HG02840 (cell line): Measurements from ENCODE around the gene CHAMP1.
"Not testable (repeated sequence)": the region's sequence is repeated elsewhere in the genome, so short reads cannot be mapped to it uniquely, and the experiment has no call there.

ENCODE experiments used
- ATAC-seq: cut with Tn5 transposase; IDR thresholded peaks from one replicate; pipeline ENCODE4 v1.9.1; 2021; ENCODE audit warnings: mild to moderate bottlenecking, moderate library complexity, moderate number of reproducible peaks; ENCODE audit not compliant: unreplicated experiment, low FRiP score

CHAMP1 gene

DNA sequence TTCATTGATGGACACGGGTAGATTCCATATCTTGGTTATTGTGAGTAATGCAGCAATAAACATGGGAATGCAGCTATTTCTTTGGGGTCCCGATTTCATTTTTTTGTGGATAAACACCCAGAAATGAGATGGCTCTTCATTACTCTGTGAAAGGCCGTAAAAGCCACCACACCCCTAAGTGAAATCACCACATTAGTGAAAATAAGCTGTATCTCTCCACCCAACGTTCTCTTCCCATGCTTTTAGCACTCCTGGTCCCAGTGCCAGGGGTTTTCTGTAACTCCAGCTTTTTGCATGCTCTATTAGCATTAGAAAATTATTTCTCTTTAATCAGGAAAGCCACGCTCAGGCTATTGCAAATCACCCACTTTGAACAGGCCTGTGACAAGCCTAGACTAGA, 15.8 kb downstream of the CHAMP1 start:
- no peak for ATAC-seq

DNA sequence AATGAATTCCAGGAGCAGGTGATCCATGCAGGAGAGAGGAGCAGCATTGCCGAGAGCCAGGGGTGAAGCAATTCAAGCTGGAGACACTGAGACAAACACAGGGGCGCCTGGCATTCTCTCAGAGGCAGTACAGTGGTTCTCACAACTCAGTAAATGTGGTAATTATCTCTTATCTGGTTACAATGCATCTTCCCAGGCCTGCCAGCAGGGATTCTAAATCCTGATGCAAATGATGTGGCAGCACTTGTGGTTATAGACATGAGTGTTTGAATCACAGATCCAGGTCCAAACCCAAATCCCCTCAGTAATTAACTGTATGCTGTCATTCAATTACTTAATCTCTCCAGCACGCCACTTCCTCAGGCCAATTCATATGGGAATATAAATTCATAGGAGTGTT, 19.6 kb downstream of the CHAMP1 start:
- not testable (repeated sequence) for ATAC-seq

DNA sequence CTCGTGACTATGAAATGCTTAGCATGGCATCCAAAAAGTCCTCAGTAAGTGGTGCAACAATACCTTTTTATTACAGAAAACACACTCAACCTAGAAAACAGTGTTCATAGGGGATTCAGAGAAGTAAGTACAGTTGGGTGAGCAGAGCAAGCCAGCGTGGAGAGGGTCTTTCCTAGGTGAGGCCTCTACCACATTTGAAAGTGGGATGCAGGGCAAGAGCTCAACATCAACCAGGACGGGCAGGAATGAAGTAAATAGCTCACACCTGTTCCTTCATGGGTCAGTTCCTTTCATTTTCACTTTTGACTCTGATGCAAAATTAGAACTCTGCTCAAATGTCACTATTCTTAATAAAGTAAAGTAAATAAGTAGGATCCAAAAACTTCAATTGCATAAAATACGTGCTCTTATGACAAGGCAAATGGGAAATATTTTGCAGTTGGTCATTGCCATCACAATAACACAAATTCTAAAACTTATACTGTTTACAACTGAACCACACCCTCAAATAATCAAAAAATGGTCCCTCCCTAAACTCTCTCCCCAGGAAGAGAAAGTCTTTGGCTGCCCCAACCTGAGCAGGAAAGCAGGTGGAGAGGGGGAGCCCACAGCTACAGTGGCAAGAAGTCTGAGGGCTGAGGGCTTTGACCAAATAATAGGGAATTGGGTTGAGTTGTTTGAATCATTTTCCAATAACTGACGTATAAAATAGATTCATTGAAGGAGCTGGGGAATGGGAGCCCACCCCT, 20.2 kb downstream of the CHAMP1 start:
- no peak for ATAC-seq

DNA sequence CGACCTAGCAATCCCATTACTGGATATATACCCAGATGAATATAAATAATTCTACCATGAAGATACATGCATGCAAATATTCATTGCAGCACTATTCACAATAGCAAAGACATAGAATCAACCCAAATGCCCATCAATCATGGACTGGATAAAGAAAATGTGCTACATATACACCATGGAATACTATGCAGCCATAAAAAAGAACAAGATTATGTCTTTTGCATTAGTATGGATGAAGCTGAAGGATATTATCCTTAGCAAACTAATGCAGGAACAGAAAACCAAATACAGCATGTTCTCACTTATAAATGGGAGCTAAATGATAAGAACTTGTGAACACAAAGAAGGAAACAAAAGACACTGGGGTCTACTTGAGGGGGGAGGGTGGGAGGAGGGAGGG, 22.2 kb downstream of the CHAMP1 start:
- not testable (repeated sequence) for ATAC-seq

DNA sequence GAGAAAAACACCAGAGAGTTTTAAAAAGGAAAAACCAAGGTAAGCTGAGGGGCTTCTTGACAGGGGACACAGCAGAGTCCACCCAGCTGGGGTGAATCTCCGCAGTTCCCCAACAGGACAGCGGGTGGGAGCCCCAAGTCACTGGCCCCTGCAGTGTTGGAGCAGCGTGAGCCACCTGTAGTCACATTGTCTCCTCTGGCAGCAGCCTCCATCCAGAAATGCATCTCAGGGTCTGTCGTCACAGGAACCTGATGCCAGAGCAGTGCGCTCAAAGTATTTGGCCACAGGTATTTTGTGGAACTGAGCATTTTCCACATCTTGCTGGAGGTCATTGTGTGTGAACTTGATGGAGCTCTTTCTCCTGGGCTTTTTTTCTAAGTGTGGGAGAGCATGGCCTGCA, 24.7 kb downstream of the CHAMP1 start:
- ATAC-seq: no peak

DNA sequence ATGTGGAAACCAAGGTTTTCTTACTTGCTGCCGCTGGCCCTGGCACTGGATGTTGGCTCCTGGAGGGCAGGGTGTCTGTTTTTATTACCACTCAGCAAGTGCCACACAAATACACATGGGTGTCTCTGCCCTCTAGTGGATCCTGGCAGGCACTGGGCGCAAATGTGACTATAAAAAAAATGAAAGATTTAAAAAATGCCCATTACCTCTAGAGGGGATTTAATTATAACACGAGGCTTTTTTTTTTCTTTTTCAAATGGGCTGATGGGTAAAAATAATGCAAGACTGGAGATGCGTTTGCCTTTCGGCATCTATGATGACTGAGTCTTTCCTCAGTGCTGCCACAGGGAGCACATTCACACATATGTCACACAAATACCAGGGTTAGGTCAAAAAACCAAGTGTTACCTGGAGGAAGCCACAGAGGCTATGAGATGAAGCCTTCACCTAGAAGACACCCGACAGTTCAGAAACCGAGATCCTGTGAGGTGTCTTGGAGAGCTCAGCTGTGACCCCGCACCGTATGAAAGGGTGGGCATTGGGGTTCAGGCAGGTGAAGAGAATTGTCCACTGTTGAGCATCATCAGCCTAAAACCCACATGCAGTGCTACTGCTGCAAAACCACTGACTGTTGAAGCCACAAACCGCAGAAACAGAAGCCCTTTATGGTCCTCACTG, 25.7 kb downstream of the CHAMP1 start:
- no peak for ATAC-seq

DNA sequence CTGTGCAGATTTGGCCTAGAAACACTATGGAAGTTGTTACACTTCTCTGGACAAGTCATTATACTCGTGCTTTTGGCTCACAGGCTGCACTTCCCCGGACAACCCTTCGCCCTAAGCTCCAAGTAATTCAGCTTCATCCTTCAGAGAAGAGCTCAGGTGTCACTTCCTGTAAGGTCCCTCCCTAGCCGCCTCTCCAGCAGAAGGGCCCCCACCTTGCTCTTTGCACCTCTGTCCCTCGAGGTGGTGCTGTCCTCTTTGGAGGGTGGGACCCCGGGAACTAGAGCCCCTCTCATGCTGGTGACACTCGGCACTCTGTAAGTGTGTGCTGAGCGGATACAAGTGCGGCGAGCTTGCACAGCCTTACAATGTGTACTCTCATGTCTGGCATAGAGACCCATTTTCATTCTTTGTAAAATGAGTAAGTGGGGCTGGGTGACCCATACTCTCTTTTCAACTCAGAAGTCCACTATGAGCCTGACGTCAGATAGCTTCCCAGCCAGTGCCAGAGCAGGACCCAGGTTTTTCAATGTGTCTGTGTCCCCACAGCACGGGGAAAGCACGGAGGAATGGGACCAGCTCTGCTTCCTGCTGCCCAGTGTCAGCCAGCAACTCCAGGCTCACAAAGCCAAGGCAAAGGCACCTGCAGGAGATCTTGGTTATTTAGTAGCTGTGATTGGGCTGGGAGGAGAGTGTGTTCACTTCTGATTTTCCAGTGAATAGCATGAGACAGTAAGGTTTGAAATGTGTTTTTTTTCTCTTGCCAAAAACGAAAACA, 26.9 kb downstream of the CHAMP1 start:
- ATAC-seq: no peak

DNA sequence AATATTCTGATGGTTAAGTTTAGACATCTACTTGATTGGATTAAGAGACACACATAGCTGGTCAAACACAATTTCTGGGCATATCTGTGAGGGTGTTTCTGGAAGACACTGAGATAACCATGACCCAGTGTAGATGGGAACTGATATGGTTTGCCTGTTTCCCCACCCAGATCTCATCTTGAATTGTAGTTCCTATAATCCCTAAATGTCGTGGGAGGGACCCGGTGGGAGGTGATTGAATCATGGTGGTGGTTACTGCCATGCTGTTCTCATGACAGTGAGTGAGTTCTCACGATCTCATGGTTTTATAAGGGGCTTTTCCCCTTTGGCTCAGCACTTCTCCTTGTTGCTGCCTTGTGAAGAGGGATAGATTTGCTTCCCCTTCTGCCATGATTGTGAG, 33.0 kb downstream of the CHAMP1 start:
- ATAC-seq: not testable (repeated sequence)

DNA sequence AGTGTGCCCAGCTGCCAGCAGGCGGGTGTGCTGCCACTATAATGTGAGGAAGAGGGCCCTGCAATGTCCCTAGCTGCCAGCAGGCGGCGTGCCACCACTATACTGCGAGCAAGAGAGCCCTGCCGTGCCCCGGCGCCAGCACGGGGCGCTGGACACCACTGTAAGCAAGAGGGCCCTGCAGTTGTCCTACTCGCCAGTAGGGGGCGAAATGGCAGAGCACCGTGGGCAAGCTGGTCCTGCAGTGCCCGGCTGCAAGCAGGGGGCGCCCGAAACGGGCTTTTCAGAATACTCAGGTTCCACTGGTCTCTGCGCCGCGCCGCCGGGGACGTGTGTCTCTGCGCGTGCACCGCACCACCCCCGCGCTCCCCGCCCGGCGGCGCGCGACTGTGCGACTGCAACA, 38.5 kb downstream of the CHAMP1 start:
- ATAC-seq: not testable (repeated sequence)

DNA sequence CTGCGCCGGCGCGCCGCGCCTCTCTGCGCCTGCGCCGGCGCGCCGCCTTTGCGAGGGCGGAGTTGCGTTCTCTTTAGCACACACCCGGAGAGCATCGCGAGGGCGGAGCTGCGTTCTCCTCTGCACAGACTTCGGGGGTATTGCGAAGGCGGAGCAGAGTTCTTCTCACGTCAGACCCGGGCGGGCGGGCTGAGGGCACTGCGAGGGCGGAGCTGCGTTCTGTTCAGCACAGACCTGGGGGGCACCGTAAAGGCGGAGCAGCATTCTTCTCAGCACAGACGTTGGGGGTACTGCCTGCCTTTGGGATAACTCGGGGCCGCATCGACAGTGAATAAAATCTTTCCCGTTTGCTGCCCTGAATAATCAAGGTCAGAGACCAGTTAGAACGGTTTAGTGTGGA, 39.1 kb downstream of the CHAMP1 start:
- not testable (repeated sequence) for ATAC-seq
